HG03097 (cell line): ENCODE data around the gene LDHAL6A.
"Not testable (repeated sequence)": the region's sequence is repeated elsewhere in the genome, so short reads cannot be mapped to it uniquely, and the experiment has no call there.

ENCODE experiments used
- ATAC-seq: cut with Tn5 transposase; IDR thresholded peaks from one replicate; pipeline ENCODE4 v1.9.1; 2021; ENCODE audit not compliant: unreplicated experiment, low FRiP score

LDHAL6A gene

DNA sequence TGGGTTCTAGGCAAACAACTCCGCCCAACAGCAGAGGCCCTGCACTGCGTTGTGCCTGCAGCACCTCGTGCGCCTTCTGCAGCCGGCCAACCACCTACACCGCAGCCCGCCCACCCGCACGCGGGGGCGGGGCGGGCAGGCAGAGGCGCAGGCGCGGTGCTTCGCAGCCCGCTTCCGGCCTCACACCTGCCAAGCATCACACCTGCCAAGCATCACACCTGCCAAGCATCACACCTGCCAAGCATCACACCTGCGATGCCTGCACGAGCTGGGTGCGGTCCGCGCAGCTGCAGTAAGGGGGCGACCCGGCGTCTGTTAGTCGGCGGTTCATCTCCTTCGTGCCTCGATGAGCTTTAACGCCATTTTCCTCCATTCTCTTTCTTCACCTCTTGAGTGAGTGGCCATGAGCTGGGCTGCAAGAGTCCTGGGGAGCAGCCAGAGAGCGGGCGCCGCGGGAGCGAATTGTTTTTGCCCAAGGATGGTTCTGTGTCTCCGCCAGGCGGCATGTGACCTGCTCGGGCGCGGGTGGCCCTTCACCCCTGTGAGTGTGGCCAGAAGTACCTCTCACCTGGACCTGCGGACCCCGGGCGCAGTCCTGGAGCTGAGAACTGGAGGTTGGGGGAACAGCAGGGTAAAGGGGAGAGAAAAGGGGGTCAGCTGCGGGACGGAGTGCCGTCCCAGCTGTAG lies at the start of gene LDHAL6A:
Gene LDHAL6A, plus strand, starts transcription at position 171 of the 687 bp plus-strand sequence. CDS start 825 bp downstream, outside the sequence.
- ATAC-seq, result no peak

DNA sequence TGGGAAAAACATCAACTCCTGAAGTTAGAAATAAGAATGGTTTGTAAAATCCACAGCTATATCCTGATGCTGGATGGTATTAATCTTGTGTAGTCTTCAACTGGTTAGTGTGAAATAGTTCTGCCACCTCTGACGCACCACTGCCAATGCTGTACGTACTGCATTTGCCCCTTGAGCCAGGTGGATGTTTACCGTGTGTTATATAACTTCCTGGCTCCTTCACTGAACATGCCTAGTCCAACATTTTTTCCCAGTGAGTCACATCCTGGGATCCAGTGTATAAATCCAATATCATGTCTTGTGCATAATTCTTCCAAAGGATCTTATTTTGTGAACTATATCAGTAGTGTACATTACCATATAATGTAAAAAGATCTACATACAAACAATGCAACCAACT lies 48.3 kb upstream of the LDHAL6A start:
- not testable (repeated sequence) for ATAC-seq

DNA sequence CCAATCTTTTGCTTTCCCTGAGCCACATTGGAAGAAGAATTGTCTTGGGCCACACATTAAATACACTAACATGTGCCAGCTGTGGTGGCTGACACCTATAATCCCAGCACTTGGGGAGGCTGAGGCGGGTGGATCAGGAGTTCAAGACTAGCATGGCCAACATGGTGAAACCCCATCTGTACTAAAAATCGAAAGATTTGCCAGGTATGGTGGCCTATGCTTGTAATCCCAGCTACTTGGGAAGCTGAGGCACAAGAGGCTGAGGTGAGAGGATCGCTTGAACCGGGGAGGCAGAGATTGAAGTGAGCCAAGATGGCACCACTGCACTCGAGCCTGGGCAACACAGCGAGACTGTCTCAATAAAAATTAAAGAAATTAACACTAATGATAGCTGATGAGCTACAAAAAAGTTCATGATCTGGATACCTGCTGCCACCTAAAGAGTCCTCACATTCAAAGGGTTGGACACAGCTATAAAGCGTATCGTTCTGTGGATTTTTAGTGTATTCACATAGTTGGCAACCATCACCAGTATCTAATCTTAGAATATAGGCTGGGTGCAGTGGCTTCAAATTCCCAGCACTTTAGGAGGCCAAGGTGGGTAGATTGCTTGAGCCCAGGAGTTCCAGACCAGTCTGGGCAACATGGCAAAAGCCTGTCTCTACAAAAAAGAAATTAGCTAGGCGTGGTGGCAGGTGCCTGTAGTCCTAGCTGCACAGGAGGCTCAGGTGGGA lies 46.9 kb upstream of the LDHAL6A start:
- no peak for ATAC-seq

DNA sequence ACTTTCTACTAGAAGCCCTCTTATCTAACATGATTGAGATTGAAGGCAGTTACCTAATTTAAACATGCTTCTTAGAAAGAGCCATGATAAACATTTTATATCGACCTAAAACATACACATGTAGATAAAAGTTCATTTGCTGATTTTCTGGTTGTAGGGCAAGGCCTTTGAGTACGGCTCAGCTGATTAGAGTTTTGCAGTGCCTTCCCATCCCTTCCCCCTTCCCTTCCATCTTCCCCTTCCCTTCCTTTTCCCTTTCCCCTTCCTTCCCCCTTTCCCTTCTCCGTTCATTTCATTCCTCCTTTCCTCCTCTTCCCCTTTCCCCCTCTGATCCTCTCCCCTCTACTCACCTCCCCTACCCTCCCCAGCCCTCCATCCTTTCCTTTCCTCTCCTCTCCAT lies 39.2 kb upstream of the LDHAL6A start:
- no peak for ATAC-seq

DNA sequence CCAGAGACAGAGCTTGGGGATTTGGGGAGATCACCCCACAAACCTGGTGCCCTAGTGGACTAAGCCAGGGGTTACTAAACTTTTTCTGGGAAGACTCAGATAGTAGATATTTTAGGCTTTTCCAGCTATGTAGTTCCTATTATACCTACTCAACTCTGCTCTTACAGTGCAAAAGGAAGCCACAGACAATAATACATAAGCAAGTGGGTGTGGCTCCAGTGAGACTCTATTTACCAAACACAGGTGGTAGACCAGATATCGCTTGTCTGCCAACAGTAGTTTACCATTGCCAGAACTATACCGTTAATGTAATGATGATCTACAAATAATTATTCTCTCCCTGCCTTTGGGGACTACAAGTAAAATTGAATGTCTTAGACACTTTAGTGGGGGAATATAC lies 36.6 kb upstream of the LDHAL6A start:
- ATAC-seq, result no peak

DNA sequence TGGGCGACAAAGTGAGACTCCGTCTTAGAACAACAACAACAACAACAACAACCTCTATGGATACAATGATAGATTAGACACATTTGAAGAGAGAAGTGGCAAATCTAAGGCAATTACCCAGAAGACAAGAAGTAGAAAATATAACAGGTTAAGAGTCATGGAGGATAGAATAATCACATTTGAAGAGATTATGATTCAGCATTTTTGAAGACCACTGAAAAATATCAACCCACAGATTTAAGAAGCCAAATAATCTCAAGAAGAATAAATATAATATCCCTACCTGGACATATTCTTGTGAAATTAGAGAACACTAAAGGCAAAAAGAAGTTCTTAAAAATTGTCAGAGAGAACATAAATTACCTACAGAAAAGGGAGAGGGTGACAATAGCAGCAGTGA lies 35.6 kb upstream of the LDHAL6A start:
- no peak for ATAC-seq

DNA sequence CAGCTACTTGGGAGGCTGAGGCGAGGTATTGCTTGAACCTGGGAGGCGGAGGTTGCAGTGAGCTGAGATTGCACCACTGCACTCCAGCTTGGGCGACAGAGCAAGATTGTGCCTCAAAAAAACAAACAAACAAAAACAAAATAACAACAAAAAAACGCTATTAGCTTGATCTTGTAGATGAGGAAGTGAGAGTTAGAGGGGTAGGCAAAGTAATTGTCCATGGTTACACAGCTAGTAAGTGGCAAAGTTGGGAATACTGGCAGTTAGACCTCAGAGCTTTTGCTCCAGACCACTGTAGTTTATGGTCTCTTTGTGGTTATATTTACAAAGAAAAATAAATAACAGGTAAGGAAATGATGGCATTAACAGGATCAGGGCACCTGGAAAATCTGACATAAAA lies 28.4 kb upstream of the LDHAL6A start:
- no peak for ATAC-seq

DNA sequence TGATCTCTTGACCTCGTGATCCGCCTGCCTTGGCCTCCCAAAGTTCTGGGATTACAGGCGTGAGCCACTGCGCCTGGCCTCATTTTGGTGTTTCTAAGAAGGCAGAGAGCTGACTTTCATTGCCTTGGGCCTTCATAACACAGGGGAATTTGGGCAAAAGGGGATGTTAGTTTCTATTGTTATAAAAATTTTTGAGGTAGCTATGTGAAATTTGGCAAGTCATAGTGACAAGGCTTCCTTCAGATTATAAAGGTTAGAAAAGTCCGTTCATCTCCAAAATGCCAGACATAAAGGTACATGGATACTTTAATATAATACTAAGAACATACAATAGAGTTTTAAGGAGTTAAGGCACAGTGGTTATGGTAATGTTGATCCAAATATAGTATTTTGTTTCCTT lies 26.3 kb upstream of the LDHAL6A start:
- no peak for ATAC-seq

DNA sequence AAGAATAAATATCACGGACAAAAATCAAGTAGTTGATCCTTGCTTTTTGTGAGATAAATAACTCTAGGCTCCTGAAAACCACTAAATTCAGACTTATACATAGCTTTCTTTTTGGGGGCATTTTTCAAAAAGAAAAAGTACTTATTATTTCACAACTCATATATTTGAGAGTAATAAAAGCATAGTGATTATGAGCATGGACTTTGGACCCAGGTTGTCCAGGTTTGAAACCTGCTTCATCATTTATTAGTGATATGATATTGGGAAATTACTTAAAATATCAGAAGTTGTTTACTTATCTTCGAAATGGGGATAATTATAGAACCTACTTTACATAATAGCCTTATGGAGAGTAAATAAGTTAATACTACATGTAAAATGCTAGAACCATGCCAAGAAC lies 17.0 kb upstream of the LDHAL6A start:
- ATAC-seq, result no peak

DNA sequence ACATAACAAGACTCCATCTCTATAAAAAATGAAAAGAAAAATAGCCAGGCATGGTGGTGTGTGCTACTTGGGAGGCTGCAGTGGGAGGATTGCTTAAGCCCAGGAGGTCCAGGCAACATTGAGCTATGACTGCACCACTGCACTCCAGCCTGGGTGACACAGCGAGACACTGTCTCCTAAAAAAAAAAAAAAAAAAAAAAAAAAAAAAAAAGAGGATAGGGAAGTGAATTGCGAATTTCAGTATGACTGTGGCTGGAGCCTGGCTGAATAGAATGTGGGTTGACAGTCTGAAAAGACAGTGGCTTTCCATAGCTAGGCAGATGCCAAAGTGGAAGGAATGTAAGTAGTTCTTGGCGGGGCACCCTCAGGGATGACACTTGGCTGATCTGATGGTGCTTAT lies 6.4 kb upstream of the LDHAL6A start:
- no peak for ATAC-seq

DNA sequence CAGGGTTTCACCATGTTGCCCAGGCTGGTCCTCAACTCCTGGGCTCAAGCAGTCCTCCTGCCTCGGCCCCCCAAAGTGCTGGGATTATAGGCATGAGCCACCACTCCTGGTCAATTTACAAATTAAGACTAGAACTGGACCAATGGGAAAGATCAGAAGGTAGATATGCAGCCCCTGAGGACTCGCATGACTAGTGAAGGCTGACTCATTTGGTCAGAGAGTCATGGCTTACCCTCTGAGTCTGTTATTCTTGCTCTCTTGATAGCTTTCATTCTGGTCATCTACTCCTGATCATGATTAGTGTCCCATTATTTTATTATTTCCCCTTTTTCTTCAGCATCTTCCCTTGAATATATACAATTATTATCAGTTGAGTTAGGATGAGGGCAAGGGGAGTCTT lies 2.7 kb upstream of the LDHAL6A start:
- no peak for ATAC-seq

DNA sequence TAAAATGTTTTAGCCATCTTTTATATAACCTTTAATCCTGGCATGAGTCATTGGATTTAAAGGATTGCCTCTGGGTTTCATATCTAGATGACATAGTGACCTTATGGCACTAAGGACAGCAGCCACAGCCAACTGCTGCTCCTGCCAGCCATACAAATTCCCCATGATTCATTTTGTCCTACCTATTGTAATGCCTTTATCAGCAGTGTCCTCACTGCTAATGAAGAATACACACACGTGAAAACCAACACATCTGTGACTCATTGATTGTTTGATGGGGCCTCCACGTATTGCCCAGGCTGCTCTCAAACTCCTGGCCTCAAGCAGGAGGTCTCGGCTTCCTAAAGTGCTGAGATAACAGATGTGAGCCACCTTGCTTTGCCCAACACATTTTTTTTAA lies 1.8 kb downstream of the LDHAL6A start:
- ATAC-seq, result no peak

DNA sequence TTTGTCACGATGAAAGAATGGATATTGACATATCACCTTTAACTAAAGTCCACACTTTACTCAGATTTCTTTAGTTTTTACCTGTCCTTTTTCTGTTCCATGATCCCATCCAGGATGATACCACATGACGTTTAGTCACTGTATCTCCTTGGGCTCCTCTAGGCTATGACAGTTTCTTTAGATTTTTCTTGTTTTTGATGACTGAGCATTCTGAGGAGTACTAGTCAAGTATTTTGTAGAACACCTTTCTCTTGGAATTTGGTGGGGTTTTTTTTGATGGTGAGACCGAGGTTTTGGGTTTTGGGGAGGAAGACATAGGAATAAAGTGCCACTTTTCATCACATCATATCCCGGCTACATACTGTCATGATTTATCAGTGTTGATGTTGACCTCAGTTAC lies 4.0 kb downstream of the LDHAL6A start:
- ATAC-seq, result no peak

DNA sequence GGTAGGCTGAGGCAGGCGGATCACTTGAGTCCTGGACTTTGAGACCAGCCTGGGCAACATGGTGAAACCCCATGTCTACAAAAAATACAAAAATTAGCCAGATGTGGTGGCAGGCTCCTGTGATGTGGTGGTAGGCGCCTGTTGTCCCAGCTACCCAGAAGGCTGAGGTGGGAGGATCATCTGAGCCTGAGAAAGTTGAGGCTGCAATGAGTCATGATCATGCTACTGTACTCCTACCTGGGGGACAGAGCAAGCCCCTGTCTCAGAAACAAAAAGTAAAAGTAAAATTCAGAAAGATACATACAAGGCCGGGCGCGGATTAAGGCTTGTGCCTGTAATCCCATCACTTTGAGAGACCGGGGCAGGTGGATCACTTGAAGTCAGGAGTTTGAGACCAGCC lies 6.3 kb downstream of the LDHAL6A start:
- no peak for ATAC-seq

DNA sequence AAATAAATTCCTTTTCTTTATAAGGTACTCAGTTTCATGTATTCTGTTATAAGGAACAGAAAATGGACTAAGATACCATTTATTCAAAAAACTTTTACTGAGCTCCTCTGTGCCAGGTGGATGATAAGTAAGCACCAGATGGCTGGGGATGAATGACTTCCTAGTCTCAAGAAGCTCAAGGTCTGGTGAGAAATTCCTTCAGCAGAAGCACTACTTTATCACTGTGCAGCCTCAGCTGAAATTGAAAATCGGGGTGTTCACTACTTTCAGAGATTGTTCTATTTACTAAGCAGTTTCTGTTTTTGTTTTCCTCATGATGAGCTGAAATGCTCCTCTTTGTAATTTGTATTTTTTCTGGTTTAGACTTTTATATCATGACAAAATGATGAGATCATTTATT lies 7.8 kb downstream of the LDHAL6A start:
- no peak for ATAC-seq

DNA sequence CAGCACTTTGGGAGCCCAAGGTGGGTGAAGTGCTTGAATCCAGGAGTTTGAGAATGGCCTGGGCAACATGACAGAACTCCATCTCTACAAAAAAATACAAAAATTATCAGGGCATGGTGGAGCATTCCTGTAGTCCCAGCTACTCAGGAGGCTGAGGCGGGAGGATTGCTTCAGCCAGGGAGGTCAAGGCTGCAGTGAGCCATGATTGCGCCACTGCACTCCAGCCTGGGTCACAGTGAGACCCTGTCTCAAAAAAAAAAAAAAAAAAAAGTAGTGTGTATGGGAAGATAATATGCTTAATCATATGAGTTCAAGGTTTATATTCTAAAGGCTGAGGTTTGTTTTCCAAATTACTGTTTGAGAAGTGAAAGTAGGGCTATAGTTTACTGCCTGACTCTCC lies 10.7 kb downstream of the LDHAL6A start:
- no peak for ATAC-seq

DNA sequence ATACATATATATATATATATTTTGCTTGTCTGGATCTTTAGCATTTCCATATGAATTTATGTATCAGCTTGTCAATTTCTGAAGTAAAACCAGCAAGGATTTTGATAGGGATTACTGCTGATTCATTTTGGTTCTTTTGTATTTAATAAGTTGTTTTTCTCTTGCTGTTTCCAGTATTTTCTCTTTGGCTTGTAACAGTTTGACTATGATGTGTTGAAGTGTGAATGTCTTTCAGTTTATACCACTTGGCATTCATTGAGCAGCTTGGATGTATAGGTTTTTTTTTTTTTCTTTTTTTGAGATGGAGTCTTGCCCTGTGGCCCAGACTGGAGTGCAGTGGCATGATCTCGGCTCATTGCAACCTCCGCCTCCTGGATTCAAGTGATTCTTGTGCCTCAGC lies 12.4 kb downstream of the LDHAL6A start:
- ATAC-seq, result no peak

DNA sequence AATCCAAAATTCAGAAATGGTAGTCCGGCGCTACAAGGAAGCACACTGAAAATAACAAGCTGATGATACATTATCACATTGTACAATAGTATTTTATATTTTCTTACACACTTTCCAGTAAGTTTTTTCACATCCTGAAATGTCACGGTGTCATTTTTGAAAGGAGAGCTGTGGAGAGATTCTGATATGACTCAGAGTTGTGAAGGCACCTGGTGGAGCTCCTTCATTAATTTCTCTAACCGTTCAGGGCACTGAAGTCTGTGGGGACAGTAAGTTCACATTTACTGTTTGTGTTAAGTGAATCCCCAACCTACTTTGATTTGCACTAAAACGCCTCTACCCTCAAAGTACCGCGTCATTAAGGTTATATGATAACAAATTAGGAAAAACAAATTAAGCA lies 13.3 kb downstream of the LDHAL6A start:
- no peak for ATAC-seq

DNA sequence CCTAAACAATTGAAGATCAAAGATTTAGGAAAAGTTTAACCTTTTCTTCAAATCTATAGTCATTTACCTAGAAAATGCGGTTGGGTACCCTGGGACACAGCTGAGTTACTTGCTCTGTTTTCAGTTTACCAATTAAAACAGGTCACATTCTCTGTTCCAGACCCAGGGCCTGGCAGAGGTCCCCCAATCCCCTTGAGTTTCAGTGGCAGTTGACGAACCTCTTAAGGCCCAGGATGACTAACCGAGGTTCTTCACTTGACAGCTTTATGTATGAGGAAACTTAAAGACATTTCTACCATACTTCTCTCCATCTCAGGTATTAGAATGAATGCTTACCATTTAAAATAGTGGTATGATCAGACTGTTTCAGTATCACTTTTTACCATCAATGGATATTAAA lies 16.3 kb downstream of the LDHAL6A start:
- no peak for ATAC-seq

DNA sequence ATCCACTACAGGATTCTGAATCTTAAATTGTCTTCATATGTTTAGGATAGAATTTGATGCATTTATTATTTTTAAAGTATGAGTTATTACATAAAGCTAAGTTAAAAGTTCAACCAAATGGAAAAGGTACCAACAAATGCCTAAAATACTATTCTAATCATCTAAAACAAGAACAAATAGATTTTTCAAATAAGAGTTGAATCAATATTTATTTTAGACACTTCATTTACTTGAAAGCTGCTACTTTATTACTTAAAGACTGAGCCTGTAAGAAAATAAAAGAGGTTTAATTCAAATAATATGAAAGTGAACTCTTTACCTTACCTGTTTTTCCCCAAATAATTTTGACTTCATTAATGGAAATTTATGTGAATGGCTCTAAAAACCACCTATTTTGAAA lies 16.9 kb downstream of the LDHAL6A start:
- no peak for ATAC-seq

DNA sequence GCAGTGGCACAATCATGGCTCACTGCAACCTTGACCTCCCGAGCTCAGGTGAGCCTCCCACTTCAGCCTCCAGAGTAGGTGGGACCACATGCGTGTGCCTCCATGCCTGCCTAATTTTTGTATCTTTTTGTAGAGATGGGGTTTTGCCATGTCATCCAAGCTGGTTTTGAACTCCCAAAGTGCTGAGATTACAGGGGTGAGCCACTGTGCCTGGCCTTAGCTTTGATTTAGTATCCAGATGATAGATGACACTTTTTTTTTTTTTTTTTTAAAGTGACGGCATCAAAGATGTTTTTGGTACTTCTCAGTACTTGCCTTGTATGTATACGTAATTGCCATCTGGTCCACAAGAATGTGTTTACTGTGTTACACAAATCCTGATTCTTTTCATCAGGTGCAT lies 23.4 kb downstream of the LDHAL6A start:
- ATAC-seq, result no peak

DNA sequence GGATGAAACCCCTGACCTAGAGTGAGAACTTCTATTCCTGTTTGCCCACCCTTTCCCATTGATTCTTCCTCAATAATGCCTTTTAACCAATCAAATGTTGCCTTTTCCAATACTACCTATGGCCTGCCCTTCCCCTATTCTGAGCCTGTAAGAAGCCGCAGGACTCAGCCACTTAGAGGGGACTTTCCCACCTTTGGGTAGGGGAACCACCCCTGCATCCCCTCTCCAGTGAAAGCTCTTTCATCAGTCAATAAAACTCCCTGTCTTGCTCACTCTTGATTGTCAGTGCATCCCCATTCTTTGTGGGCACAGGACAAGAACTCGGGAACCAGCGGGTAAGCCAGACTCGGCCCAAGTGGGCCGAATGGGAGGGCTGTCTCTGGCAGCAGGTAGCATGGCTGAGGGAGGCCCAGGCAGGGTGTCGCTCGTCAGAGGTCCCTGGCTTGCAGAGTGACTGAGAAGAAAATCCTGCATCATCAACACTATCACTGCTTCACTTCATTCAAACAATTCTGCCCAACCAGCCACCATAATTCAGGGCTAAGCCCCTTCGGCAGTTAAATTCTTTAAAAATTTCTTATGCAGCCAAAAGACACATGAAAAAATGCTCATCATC lies 30.4 kb downstream of the LDHAL6A start:
- no peak for ATAC-seq
